Measurements from ENCODE around the gene SLC4A3. TPM values are rescaled to one million over a fixed set of nuclear protein-coding genes. Genes with fewer than 3 reads are reported as not detected.

The SLC4A3 gene
- total RNA-seq, 2 donors from 2014 or later, result 270 to 502 TPM

- Histone ChIP-seq H3K4me3 (no peak overlapping the region), H3K27ac (peak overlapping the region; percentile 63 to 64)
These were observed 61.4 kb downstream of the SLC4A3 start for GRCh38 chr2:219688560-219689445.

GRCh38 chr2:219689676-219690628 is 62.5 kb downstream of the SLC4A3 start:
- no peaks in the 10 kb centered on the region for H3K36me3 ChIP-seq
- peaks cover 0 to 11% of the 10 kb centered on the region in 2 donors for H3K4me1 ChIP-seq
- H3K27me3 ChIP-seq, result no peaks in the 10 kb centered on the region
- no peak for DNase-seq (ENCODE audit: low spot score)
- TF ChIP-seq CTCF (IDR thresholded peaks at IDR 0.05), result peak; percentile 59 to 84
- H3K9me3 ChIP-seq, result no peaks in the 10 kb centered on the region
- H3K27ac ChIP-seq, result peak overlapping the region in 1 of 2 donors; percentile 64
- no peak overlapping the region for H3K4me3 ChIP-seq

More at GRCh38 chr2:219688560-219689445, 61.4 kb downstream of the SLC4A3 start:
- Histone ChIP-seq H3K36me3 (no peaks in the 10 kb centered on the region), H3K27me3 (no peaks in the 10 kb centered on the region), H3K9me3 (no peaks in the 10 kb centered on the region), H3K4me1 (peaks cover 0 to 11% of the 10 kb centered on the region in 2 donors)
- no peak for TF ChIP-seq CTCF (IDR thresholded peaks at IDR 0.05)
- no peak for DNase-seq (ENCODE audit: low spot score)

- no peak for DNase-seq (ENCODE audit: low spot score)
- no peaks in the 10 kb centered on the region for H3K27me3 ChIP-seq
- no peak overlapping the region for H3K4me3 ChIP-seq
- TF ChIP-seq CTCF (IDR thresholded peaks at IDR 0.05), result no peak
- no peaks in the 10 kb centered on the region for H3K36me3 ChIP-seq
- peaks cover 0 to 11% of the 10 kb centered on the region in 2 donors for H3K4me1 ChIP-seq
- H3K9me3 ChIP-seq, result no peaks in the 10 kb centered on the region
- H3K27ac ChIP-seq, result no peak overlapping the region
These were observed 64.1 kb downstream of the SLC4A3 start for GRCh38 chr2:219691571-219691970.

Other genes starting within 250 kb of the SLC4A3 start
- gene DNPEP, start 239.7 kb upstream of the SLC4A3 start, total RNA-seq, result 10 to 100 TPM; 48.1 to 51.2 TPM
- gene DES, start 209.3 kb upstream of the SLC4A3 start, total RNA-seq, result over 10,000 TPM; 12,280 to 13,654 TPM
- gene SPEG, start 192.8 kb upstream of the SLC4A3 start, total RNA-seq, result 10 to 100 TPM; 82.2 to 90.8 TPM
- 10 to 100 TPM; 21.6 to 23.3 TPM for gene GMPPA, start 128.7 kb upstream of the SLC4A3 start, total RNA-seq
- gene ASIC4, start 113.1 kb upstream of the SLC4A3 start, total RNA-seq, result not detected
- gene CHPF, start 83.8 kb upstream of the SLC4A3 start, total RNA-seq, result 100 to 1,000 TPM; 206 to 228 TPM
- gene TMEM198, start 83.6 kb upstream of the SLC4A3 start, total RNA-seq, result 1 to 10 TPM; 1.8 to 4.3 TPM
- gene OBSL1, start 56.1 kb upstream of the SLC4A3 start, total RNA-seq, result 100 to 1,000 TPM; 150 to 157 TPM
- gene INHA, start 55.3 kb upstream of the SLC4A3 start, total RNA-seq, result 10 to 100 TPM in 1 of 2 donors, 1 to 10 TPM in 1; 1.0 to 28.3 TPM
- gene STK11IP, start 29.8 kb upstream of the SLC4A3 start, total RNA-seq, result 1 to 10 TPM; 5.5 to 6.6 TPM

Measured in right atrium auricular region (tissue), 2 donors.